Measurements from ENCODE around the gene LBX2.

LBX2 gene

GRCh38 chr2:74499267-74499939 lies at the start of gene LBX2:
LBX2 (minus strand) TSS chr2:74499603; CDS start chr2:74499537, 66 bp downstream.
- no peak for DNase-seq

- peak; percentile 64 for DNase-seq
These were observed 49.0 kb upstream of the LBX2 start for GRCh38 chr2:74548285-74548899.

- no peak for DNase-seq
These were observed 46.6 kb upstream of the LBX2 start for GRCh38 chr2:74546004-74546403.

DNA sequence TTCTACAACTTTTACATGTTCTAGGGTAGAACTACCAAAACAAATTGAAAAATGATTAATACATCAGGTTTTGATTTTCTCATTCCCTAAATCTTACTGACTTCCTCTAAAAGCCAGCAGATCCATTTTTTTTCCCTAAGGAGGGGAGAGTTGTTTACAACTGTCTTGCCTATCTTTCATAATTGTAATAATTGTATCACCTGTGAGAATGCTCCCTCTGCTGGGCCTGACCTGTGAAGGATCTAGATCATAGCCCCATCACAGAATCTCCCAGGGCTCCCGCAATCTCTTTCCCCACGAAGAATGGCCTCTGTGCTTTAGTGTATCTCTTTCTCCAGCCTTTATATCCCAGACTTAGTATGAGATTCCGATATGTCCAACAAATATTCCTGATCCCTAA lies 45.2 kb upstream of the LBX2 start:
- DNase-seq, result no peak

DNA sequence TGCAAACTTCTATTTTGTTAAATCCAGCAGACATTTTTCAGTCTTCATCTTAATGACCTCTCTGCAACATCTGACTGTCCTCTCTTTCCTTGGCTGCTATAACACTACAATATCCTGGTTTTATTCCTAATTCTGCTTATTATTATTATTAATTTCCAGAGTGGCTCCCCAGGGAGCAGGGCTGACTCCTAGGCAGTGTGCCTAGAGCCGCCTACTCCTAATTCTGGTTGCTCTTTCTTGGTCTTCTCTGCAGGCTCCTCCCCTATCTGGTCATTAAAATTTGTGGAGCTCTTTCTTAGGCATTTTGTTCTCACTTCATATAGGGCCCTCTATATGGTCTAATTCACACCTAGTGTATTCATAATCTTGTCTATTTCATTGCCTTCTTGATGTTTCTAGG lies 43.6 kb upstream of the LBX2 start:
- no peak for DNase-seq

GRCh38 chr2:74540291-74540690 lies 40.9 kb upstream of the LBX2 start:
- DNase-seq, result no peak

DNA sequence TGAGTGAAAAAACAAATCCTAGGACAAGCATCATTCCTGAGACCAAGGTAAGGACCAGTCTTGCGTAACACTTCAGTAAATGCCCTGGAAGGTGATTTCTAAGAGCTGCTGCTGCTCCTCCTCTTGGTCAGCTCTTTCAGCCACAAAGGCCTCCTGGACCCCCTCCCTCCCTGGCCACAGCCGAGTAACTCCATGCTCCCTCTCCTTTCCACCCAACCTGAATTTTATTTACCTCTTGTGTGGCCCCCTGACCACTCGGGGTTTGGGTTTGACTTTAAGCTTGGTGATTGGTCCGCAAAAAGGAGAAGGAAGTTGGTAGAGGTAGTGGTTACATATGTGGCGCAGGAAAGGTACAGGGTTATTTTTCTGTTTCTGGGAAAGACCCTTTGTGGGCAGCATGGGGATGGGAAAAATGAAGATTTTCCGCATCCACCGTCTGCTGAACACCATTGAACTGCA lies 39.5 kb upstream of the LBX2 start:
- DNase-seq, result no peak

- no peak for DNase-seq
These were observed 37.7 kb upstream of the LBX2 start for GRCh38 chr2:74537140-74537539.

DNA sequence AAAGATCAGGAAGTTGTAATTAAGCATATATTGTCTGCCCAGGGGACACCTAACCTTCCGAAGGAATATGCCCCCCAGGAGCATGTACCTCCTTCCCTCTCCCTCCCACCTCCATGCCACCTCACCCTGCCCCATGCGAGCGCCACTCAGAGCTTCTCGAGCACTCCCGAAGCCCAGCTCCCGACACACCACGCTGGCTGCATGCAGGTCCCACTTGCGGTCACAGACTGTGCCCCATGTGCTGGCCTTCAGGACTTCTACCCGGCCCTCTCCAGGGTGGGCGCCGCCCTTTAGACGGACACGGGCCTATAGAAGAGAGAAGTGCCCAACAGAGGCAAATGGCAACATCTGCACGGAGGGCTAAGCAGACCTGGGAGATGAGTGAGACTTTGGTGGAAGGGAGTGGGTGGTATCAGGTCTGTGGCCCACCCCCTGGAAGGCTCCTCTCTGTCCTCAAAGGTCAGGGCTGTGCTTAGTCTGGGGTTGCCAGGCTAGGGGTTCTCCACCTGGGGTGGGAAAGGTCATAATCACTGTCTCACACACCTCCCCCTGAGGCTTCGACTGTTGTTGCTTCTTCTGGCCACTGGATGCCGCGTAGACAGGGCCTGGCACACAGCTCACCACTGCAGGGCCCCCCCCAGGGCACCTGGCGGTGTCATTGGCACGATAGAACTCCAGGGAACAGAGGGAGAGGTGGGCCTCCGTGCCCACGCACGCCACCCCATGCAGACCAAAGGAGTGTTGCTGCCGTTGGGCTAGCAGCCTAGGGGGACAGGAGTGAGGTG lies 37.0 kb upstream of the LBX2 start:
- no peak for DNase-seq

DNA sequence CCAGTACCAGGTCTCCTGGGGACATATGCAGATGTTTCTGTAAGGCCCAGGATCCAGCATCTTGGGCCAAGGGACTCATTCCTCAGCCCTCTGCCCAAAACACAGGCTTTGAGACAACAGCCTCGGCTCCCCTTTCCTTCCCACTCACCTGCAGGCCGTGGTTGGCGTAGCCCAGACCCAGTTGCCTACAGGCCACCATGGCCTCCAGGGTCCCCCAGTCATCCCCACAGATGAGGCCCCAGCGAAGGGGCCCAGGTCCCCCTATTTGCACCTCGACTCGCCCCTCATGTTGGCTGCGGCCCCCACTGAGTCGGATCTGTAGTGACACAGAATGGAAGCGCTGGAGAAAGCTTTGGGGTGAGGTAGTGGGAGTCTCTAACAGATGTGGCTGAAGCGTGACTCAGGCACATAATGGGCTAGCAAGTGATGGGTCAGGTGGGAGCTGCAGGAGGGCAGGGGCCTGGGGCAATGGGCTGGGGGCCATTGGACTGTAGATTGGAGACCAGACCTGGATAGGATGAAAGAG lies 36.1 kb upstream of the LBX2 start:
- no peak for DNase-seq

- DNase-seq, result no peak
These were observed 35.0 kb upstream of the LBX2 start for GRCh38 chr2:74534411-74534810.

- no peak for DNase-seq
These were observed 34.1 kb upstream of the LBX2 start for GRCh38 chr2:74533464-74533863.

DNA sequence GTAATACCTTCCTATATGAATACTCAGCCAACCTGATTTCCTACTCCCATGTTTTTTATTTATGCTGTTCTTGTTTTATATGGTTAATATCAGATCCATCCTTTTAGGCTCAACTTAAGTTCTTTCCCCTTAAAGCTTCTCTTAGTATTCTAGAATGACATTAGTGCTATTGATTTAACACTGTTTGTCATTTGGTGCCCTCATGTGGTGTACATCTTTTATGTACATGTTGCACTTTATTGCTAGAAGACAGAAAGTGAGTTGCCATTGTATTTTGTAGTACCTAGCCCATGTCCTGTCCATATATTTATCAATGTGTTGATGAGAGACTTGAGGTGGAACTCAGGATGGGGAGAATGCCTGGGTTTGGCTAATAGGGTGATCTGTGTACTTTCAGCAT lies 32.8 kb upstream of the LBX2 start:
- DNase-seq, result no peak

GRCh38 chr2:74531666-74532065 lies 32.3 kb upstream of the LBX2 start:
- no peak for DNase-seq

- no peak for DNase-seq
These were observed 31.1 kb upstream of the LBX2 start for GRCh38 chr2:74530239-74531187.

DNA sequence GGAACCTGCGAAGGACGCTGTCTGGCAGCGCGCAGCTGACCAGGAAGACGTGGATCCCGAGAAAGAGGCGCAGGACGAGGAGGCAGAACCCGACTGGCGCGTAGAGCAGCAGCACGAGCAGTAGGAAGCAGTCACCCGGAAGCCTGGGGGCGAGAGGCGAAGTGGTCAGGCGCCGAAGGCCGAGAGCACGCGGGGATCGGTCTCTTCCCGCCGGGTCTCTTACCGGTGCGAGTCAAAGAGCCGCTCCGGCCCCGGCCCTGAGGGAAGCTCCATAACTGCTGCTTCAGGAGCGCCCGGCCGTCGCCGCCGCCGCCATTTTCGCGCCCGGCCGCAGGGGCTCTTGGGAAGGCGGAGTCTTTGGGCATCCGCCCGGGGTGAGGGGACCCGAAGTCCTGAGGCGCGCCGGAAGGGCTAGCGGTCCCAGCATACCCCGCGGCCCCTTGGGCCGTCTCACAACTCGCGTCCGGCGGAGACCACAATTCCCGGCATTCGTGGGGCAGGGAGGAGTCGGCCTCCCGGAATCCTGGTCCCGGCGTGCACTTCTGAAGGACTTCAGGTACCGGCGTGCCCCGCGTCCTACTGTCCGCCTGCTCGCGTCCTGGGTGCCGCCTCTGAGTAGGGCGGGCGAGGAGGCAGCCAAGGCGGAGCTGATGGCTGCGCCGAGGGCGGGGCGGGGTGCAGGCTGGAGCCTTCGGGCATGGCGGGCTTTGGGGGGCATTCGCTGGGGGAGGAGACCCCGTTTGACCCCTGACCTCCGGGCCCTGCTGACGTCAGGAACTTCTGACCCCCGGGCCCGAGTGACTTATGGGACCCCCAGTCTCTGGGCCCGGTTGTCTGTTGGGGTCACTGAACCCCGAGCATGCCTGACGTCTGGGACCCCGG lies 30.2 kb upstream of the LBX2 start, which contains the start of the genes AUP1 and HTRA2:
Gene AUP1, minus strand, starts transcription at position 350 of the 882 bp plus-strand sequence. Its CDS starts 77 bp downstream, at position 273.
Gene HTRA2, plus strand, starts transcription at position 577 of the 882 bp plus-strand sequence. Its CDS starts 74 bp downstream, at position 651.
- peak; percentile 92 for DNase-seq

DNA sequence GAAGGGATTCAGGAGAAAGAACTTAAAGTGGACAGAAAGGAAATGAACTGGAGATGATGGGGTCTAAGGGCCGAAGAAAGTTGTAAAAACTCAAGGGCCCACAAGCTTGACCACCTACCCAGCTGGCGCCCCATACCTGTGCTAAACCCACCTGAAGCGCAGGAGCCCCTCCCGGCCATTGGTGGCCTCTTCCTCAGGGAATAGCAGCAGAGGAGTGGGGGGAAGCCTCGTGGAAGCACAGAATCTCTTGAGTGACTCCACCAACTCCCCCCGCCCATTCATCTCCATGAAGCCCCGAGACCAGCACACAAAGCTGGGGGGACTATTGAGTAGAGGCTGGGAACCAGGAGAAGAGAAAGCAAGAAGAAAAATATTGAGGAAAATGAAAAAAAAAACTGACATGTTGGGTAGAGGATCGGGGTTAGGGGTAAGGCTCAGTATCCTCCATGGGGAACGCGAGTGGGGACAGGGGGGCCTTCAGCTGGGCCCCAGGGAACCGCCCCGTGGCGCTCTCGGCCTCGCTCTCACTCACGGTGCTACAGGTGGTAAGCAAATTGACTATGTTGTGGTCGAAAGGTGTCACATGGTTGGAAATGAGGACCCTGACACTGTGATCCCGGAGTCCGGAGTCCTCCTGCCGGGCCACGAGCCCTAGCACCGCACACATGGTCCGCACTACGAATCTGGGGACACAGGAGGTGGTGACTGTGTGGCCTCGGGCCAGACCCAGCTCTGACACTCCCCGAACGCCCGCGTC lies 29.4 kb upstream of the LBX2 start:
- no peak for DNase-seq

GRCh38 chr2:74527741-74528140 lies 28.3 kb upstream of the LBX2 start:
- no peak for DNase-seq

DNA sequence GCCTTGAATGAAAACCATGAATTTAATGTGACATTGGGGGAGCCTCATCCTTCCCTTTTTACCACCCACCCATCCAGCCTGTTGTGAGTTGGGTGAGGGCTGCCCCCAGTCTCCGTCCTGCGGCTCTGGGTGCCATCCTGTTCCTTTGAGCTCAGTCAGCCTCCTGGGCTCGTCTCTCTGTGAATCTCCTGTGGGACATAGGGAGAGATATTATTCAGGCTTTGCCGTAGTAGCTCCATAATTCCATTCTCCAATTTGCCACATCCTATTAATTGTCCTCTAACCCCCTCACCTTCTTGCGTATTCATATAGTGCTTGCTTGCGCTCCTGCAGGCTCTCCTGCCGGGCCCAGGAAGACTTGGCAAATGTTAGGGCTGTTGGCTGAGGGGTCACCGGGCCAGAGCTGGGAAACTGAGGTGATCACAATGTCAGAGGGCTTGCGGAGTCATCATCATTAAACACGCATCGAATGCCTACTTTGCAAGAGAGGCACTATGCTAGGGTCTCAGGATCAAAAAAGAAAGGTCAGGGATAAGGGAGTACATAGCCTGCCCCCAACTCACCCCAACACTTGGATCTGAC lies 27.3 kb upstream of the LBX2 start:
- DNase-seq, result no peak

All from DMS79 treated with DMSO at 0.1 percent for 48 hours (cell line).